Trophoblast cell (in vitro differentiated cells and primary cell): ENCODE results near the gene DAB1.

Source experiments
- DNase-seq, 2 donors: peaks; one replicate each; pipeline ENCODE4 v3.0.0-alpha.2; 2016
- H2AFZ ChIP-seq: 2 replicates; pipeline ENCODE4 v1.6.1; 2013; ENCODE audit warnings: low read length, moderate library complexity, mild to moderate bottlenecking; ENCODE audit not compliant: insufficient read depth, poor library complexity
- H2AK5ac ChIP-seq: 2 replicates; pipeline ENCODE4 v1.6.1; 2013; ENCODE audit warnings: mild to moderate bottlenecking, low read length
- H2BK120ac ChIP-seq: 2 replicates; pipeline ENCODE4 v1.6.1; 2013; ENCODE audit warnings: low read length, mild to moderate bottlenecking, moderate library complexity; ENCODE audit not compliant: insufficient read depth, poor library complexity
- H2BK12ac ChIP-seq: 2 replicates; pipeline ENCODE4 v1.6.1; 2013; ENCODE audit warnings: mild to moderate bottlenecking, low read length, moderate library complexity
- H2BK5ac ChIP-seq: 2 replicates; pipeline ENCODE4 v1.6.1; 2013; ENCODE audit warnings: low read length, low read depth, moderate library complexity, mild to moderate bottlenecking; ENCODE audit not compliant: poor library complexity
- H3K14ac ChIP-seq: 2 replicates; pipeline ENCODE4 v1.6.1; 2013; ENCODE audit warnings: mild to moderate bottlenecking, low read length
- H3K18ac ChIP-seq: 2 replicates; pipeline ENCODE4 v1.6.1; 2013; ENCODE audit warnings: mild to moderate bottlenecking, low read length
- H3K23ac ChIP-seq: 2 replicates; pipeline ENCODE4 v1.6.1; 2013; ENCODE audit warnings: low read length
- H3K27ac ChIP-seq: 2 replicates; pipeline ENCODE4 v1.5.1; 2013; ENCODE audit warnings: low read depth, mild to moderate bottlenecking, inconsistent platforms, low read length, moderate library complexity
- H3K27me3 ChIP-seq: 2 replicates; pipeline ENCODE4 v1.6.1; 2013; ENCODE audit warnings: inconsistent platforms, mild to moderate bottlenecking, low read length, moderate library complexity; ENCODE audit not compliant: insufficient read depth
- H3K36me3 ChIP-seq, 2 experiments: 1 replicate in 1 of 2; 2 replicates in 1 of 2; pipeline ENCODE4 v1.6.1; 2013; ENCODE audit warnings: low read length in 2 of 2, mild to moderate bottlenecking in 2 of 2, moderate library complexity in 1 of 2; ENCODE audit not compliant: insufficient read depth in 2 of 2, control insufficient read depth in 1 of 2
- H3K4ac ChIP-seq: 2 replicates; pipeline ENCODE4 v1.6.1; 2013; ENCODE audit warnings: low read depth, mild to moderate bottlenecking, low read length, moderate library complexity
- H3K4me1 ChIP-seq, 2 experiments: 1 replicate in 1 of 2; 2 replicates in 1 of 2; pipeline ENCODE4 v1.6.1; 2013; ENCODE audit warnings: low read length in 2 of 2, mild to moderate bottlenecking in 2 of 2, moderate library complexity in 1 of 2; ENCODE audit not compliant: insufficient read depth in 2 of 2, control insufficient read depth in 1 of 2
- H3K4me2 ChIP-seq: 2 replicates; pipeline ENCODE4 v1.6.1; 2013; ENCODE audit warnings: inconsistent platforms, mild to moderate bottlenecking, low read length, moderate library complexity
- H3K4me3 ChIP-seq: 2 replicates; pipeline ENCODE4 v1.5.1; 2013; ENCODE audit warnings: mild to moderate bottlenecking, low read depth, low read length, inconsistent platforms
- H3K79me1 ChIP-seq: one replicate; pipeline ENCODE4 v1.6.1; 2013; ENCODE audit warnings: low read length
- H3K79me2 ChIP-seq: 2 replicates; pipeline ENCODE4 v1.6.1; 2013; ENCODE audit warnings: low read length, mild to moderate bottlenecking; ENCODE audit not compliant: control insufficient read depth, insufficient read depth, poor library complexity
- H3K9ac ChIP-seq: 2 replicates; pipeline ENCODE4 v1.6.1; 2013; ENCODE audit warnings: mild to moderate bottlenecking, low read length
- H3K9me3 ChIP-seq: 2 replicates; pipeline ENCODE4 v1.6.1; 2013; ENCODE audit warnings: low read depth, mild to moderate bottlenecking, control low read depth, inconsistent platforms, low read length; ENCODE audit not compliant: insufficient read depth
- H4K12ac ChIP-seq: 2 replicates; pipeline ENCODE4 v1.6.1; 2013; ENCODE audit warnings: low read depth, mild to moderate bottlenecking, low read length, moderate library complexity
- H4K8ac ChIP-seq: 2 replicates; pipeline ENCODE4 v1.6.1; 2013; ENCODE audit warnings: low read depth, mild to moderate bottlenecking, low read length, moderate library complexity
- H4K91ac ChIP-seq: one replicate; pipeline ENCODE4 v1.6.1; 2013; ENCODE audit warnings: low read depth, mild to moderate bottlenecking, low read length, moderate library complexity
- WGBS: extraction: QIAGEN DNeasy Blood & Tissue Kit; methylation state at CpG from one replicate; pipeline ENCODE4 v1.1.7; 2013; ENCODE audit warnings: missing lambda C conversion rate; ENCODE audit not compliant: insufficient read length, insufficient coverage; ENCODE audit errors: extremely low coverage; 5-methylcytosine and 5-hydroxymethylcytosine counted together

Gene DAB1

DNA sequence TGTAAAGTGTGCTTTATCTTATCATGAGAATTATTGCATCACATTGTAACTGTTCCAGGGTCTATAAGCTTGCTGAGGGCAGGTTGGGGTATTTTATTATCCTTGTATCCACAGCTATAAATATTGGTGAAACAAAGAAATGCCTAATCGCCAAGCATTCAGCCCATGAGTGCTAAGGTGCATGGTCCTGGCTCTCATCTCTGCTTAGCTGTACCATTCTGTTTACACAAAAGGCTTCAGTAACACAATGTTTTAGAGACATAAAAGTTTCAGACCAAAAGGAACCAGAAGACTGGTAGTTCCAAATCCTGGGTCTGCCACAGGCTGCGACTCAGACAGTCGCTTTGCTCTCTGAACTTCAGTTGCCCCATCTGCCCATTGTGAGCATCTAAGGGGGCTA, 358.4 kb downstream of the DAB1 start:
- Histone ChIP-seq H4K12ac (no peak overlapping the region), H3K14ac (no peak overlapping the region), H3K18ac (no peak overlapping the region), H4K8ac (no peak overlapping the region), H2AK5ac (no peak overlapping the region), H4K91ac (no peak overlapping the region), H2BK120ac (no peak overlapping the region), H3K79me2 (no peaks in the 10 kb centered on the region), H3K27me3 (no peaks in the 10 kb centered on the region), H3K4me3 (no peak overlapping the region), H3K4me2 (no peak overlapping the region), H3K9ac (no peak overlapping the region), H2BK12ac (no peak overlapping the region), H3K36me3 (no peaks in the 10 kb centered on the region), H3K23ac (no peak overlapping the region), H3K4ac (no peak overlapping the region), H3K4me1 (no peaks in the 10 kb centered on the region), H2AFZ (no peak overlapping the region), H3K27ac (no peak overlapping the region), H3K79me1 (no peaks in the 10 kb centered on the region), H2BK5ac (no peak overlapping the region), H3K9me3 (no peaks in the 10 kb centered on the region)
- no peak for DNase-seq
- no CpG with 5 or more reads among the region's 3 CpGs for WGBS

DNA sequence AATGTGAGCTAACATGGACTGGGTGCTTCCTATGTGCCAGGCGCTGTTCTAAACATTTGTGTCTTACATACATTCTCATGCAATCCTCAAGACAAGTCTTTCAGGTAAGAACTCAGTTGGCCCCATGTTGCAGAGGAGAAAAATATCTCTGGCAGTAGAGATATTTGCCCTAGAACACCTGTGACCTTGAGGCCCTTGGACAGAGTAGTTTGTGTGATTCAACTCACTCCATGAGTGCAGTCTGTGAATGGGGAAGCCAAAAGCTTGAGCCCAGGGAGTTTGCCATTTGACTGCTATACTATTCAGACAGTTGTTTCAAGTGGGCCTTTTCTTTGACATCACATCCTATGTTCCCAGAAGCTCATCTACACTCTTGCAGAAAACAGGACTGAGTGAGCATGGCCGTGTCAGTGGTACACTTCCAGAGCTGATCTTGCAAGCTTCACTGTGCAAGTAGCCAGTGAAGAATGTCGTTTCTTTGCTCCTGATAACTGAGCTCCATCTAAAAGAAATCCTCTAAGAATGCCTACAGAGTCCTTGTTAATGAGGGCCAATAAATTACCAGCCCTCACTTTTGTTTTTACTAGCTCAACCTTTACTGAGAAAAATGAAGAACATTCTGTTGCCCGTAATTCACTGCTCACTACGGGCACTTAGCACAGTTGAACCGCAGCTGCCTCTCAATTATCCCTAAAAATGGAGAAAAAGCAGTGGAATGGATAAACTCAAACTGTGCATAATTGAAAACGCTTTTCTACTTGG, 359.3 kb downstream of the DAB1 start:
- Histone ChIP-seq H3K9ac (no peak overlapping the region), H3K27ac (no peak overlapping the region)
- WGBS, result no CpG with 5 or more reads among the region's 7 CpGs

DNA sequence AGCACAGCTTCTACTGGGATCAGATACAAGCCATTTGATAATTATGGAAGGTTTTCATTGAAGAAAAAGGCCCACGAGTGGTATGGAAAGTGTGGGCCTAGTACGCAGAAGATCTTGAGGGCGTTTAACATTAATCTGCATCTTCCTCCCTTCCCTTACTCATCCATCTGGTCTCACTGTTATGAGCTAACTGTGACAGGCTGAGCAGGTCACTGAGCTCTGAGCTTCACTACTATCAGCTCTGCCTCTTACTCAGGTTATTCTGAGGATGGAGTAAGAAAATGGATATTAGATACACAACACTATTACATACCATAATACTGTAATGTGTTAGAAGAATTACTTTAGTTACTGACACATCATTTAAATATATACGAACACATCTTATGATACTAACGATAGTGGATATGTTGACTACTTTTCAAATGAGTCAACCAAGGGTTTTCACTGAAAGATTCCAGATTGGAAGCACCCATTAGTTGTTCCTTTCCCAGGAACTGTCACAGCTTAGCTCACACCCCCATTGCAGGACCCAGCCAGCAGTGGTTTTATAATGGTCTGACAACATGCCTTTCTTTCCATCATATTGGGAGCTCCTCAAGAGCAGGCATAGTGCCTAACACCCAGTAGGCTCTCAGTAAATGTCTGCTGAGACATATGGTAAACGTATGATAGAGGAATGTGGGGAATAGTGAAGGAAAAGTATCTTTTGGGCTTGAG, 360.3 kb downstream of the DAB1 start:
- no peak overlapping the region for H2BK5ac ChIP-seq
- H3K79me2 ChIP-seq, result no peaks in the 10 kb centered on the region
- H4K8ac ChIP-seq, result no peak overlapping the region
- H4K91ac ChIP-seq, result no peak overlapping the region
- no peak overlapping the region for H3K23ac ChIP-seq
- H3K4ac ChIP-seq, result no peak overlapping the region
- no peak overlapping the region for H3K27ac ChIP-seq
- H2AFZ ChIP-seq, result no peak overlapping the region
- no peak overlapping the region for H3K4me3 ChIP-seq
- no peaks in the 10 kb centered on the region for H3K36me3 ChIP-seq
- H3K9ac ChIP-seq, result no peak overlapping the region
- no peak overlapping the region for H3K18ac ChIP-seq
- H2AK5ac ChIP-seq, result no peak overlapping the region
- no peak overlapping the region for H2BK120ac ChIP-seq
- no peak for DNase-seq
- no peak overlapping the region for H4K12ac ChIP-seq
- H3K4me2 ChIP-seq, result no peak overlapping the region
- no CpG with 5 or more reads among the region's 6 CpGs for WGBS
- no peaks in the 10 kb centered on the region for H3K79me1 ChIP-seq
- no peaks in the 10 kb centered on the region for H3K27me3 ChIP-seq
- H2BK12ac ChIP-seq, result no peak overlapping the region
- no peak overlapping the region for H3K14ac ChIP-seq
- no peaks in the 10 kb centered on the region for H3K9me3 ChIP-seq
- H3K4me1 ChIP-seq, result no peaks in the 10 kb centered on the region

More for the DNA sequence above, 359.3 kb downstream of the DAB1 start:
- no peak overlapping the region for H4K91ac ChIP-seq
- no peaks in the 10 kb centered on the region for H3K4me1 ChIP-seq
- H2BK120ac ChIP-seq, result no peak overlapping the region
- H3K27me3 ChIP-seq, result no peaks in the 10 kb centered on the region
- H3K4me2 ChIP-seq, result no peak overlapping the region
- DNase-seq, result no peak
- H3K79me2 ChIP-seq, result no peaks in the 10 kb centered on the region
- H4K8ac ChIP-seq, result no peak overlapping the region
- no peaks in the 10 kb centered on the region for H3K79me1 ChIP-seq
- H2AFZ ChIP-seq, result no peak overlapping the region
- H3K4ac ChIP-seq, result no peak overlapping the region
- H2AK5ac ChIP-seq, result no peak overlapping the region
- H2BK12ac ChIP-seq, result no peak overlapping the region
- no peak overlapping the region for H3K4me3 ChIP-seq
- no peaks in the 10 kb centered on the region for H3K9me3 ChIP-seq
- H3K18ac ChIP-seq, result no peak overlapping the region
- no peak overlapping the region for H4K12ac ChIP-seq
- H3K23ac ChIP-seq, result no peak overlapping the region
- H3K36me3 ChIP-seq, result no peaks in the 10 kb centered on the region
- H3K14ac ChIP-seq, result no peak overlapping the region
- H2BK5ac ChIP-seq, result no peak overlapping the region

DNA sequence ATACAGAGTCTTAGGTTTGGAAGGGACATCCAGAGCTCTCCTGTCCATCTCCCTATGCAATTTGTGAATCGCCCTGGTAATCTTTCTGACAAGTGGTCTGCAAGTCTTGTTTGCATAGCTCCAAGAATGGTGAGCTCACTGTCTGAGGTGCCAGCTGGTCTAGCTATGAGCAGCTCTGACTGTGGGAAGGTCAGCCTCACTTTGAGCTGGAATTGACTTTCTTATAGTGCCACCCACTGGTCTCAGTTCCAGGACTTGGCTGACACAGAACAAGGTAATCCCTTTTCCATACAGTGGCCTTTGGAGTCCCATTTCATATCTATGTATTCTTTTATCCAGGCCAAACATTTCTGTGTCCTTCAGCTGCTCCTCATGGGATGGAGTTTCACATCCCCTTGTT, 362.5 kb downstream of the DAB1 start:
- Histone ChIP-seq H3K4me1 (no peaks in the 10 kb centered on the region), H3K36me3 (no peaks in the 10 kb centered on the region), H3K4me3 (no peak overlapping the region), H3K4me2 (no peak overlapping the region), H2AFZ (no peak overlapping the region), H2BK12ac (no peak overlapping the region), H2AK5ac (no peak overlapping the region), H4K8ac (no peak overlapping the region), H2BK120ac (no peak overlapping the region), H3K27me3 (no peaks in the 10 kb centered on the region), H3K27ac (no peak overlapping the region), H4K91ac (no peak overlapping the region), H3K79me2 (no peaks in the 10 kb centered on the region), H3K14ac (no peak overlapping the region), H3K23ac (no peak overlapping the region), H3K18ac (no peak overlapping the region), H2BK5ac (no peak overlapping the region), H3K4ac (no peak overlapping the region), H4K12ac (no peak overlapping the region), H3K79me1 (no peaks in the 10 kb centered on the region), H3K9ac (no peak overlapping the region), H3K9me3 (no peaks in the 10 kb centered on the region)
- WGBS, result no CpG with 5 or more reads among the region's 1 CpG
- no peak for DNase-seq
